HG03097 (cell line): ENCODE results near the gene NTF3.

Experiments used
- ATAC-seq: cut with Tn5 transposase; IDR thresholded peaks from one replicate; pipeline ENCODE4 v1.9.1; 2021; ENCODE audit not compliant: unreplicated experiment, low FRiP score

NTF3 gene

DNA sequence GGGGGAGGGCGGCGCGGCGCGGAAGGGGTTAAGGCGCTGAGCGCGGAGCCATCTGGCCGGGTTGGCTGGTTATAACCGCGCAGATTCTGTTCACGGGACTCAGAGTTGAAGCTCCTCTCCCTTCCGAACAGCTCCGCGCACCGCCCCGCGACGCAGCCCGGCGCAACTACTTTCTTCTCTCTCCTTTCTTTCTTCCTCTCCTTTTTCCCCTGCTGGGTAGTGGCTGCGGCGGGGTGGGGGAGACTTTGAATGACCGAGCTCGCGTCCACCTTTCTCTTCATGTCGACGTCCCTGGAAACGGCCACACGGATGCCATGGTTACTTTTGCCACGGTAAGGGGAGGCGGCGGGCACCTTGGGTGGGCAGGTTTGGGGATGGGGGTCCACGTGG, at the start of gene NTF3:
Gene NTF3, plus strand, starts transcription at position 98 of the 390 bp plus-strand sequence. Its CDS starts 217 bp downstream, at position 315.
- no peak for ATAC-seq

DNA sequence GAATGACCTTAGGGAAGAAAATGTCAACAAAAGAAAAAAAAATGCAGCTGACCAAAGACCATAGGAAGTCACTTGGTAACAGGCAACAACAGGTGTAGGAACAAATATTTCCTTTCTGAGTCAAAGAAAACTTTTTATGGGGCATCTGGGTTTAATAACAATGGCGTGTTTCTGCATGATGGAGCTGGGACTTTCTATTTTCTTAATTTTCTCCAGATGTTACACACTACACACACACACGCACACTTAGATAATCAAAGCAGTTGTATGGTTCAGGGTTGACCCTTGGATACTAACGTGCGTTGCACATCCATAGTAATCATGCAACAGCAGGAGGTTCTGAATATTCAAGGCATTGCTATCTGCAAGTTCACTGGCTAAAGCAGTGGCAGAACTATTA, 47.9 kb upstream of the NTF3 start:
- ATAC-seq = no peak

DNA sequence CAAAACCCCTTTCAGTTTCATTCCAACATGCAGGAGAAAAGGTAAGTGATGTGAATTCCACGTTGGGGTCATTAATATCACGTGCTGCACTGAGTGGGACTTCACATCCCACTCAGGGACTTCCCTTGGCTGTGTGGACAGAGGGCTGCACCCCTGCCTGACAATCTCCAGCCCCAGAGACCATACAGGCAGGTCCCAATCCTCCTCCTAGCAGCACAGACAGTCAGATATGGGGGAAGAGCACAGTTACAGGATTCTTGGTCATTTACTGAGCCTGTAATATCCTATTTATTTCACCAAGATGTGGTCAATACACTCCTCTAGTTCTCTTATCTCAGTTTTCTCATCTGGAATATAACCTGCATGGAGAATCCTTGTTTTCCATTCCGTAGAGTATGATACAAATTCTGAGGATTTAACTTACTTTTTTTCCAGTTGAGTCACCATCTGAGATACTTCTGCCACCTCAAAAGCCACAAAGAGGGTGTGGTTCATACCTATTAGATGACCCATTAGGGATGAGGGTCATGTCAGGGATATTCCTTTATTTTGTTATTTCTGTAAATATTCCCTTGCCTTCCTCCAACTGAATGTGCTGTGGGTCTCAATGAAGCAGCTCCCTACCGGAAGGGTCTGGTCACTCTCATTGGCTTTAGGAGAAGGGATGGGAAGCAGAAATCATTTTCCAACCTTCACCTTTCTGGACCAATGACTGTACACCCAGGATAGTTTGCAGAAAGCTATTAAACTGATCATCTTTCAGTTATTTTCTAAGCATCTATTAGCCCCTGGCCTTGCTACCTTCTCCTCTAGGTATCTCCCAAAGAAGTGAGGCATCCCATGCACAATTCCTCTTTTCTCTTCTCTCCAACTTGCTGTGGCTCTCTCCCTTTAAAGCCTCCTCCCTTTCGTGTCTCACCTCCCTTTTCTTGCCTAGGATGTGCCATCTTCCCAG, 43.0 kb upstream of the NTF3 start:
- no peak for ATAC-seq

GRCh38 chr12:5390174-5390799, 41.6 kb upstream of the NTF3 start:
- ATAC-seq = no peak

DNA sequence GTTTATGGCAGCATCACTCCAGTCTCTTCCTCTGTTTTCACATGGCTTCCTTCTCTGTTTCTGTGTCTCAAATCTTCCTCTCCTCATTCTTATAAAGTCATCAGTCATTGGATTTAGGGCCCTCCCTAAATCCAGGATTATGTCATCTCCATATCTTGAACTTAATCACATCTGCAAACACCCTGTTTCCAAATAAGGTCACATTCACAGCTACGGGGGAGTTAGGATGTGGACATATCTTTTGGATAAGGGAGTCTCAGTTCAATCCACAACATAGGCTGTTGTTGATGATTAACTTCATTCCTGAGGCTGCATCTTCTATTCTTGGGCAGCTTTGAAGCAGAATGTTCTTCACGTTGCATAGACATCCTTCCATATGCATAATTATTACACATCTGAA, 40.3 kb upstream of the NTF3 start:
- ATAC-seq = no peak

DNA sequence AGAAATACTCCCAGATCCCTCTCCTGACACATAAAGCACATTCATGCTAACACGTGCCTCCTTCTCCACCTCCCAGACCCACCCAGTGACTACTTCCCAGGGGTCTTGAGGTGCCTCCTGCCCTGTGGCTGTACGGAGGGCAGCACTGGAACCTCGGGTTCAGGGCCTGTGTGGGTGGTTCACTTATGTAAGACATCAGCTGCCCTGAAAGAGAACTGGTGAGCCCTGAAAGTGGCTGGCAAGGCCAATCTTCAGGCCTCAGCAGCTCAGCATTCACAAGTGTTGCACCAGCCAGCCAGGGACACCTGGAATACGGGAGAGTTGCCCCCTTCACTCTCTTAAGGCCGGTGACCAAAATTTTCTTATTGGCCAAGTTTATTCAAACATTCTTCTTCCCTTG, 38.9 kb upstream of the NTF3 start:
- no peak for ATAC-seq

DNA sequence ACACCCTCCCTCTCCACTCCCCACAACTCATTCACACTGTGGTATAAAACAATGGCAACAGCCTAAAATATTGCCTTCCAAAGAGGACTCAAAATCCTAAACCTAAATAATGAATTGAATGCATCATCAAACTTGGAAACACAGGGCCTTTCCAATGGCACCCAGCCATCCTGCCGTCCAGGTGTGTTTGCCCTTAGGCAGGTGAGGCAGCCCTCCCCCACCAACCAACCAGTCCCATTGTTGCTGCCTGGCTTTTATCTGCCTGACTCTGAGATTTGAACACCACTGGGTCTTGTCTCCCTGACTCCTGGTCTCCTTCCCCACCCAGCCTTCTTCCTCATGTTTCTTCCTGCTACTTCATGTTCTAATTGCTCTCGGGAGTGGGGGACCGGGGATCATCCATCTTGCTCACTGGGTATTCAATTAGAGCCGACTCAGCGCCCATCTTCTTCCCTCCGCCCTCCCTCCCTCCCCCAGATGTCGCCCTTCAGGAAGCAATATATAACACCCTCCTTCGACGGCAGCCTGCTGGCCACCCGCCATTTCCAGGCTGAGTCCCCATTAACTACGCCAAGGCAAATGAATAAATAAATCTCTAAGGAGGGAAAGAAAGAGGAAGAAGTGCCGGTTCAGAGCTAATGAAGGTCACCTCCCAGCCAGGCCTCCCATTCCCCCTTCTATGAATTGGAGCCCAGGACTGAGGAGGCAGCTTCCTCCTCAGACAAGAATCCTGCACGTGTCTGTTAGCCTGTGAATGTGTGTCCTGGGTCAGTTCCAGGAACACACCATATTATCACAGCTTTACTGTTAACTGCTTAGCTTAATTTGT, 36.3 kb upstream of the NTF3 start:
- no peak for ATAC-seq

GRCh38 chr12:5396541-5396940, 35.4 kb upstream of the NTF3 start:
- no peak for ATAC-seq

DNA sequence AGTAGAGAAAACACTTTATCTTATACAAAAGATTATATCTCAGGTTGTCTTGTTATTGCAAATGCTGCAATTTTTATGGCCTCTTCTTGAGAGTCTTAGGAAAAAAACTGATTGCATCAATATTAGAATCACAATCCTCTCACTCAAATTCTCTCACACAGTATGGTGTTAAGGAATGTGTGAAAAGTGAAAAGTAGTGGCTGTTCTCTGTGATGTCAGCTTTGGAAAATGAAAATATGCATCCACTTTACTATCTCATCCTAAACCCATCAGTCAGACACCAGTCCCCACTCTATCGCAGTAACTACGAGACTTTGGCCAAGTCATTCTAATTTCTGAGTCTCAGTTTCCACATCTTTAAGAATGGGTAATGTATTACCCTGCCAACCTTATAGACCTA, 32.6 kb upstream of the NTF3 start:
- ATAC-seq = no peak

GRCh38 chr12:5402009-5402935, 29.6 kb upstream of the NTF3 start:
- no peak for ATAC-seq

DNA sequence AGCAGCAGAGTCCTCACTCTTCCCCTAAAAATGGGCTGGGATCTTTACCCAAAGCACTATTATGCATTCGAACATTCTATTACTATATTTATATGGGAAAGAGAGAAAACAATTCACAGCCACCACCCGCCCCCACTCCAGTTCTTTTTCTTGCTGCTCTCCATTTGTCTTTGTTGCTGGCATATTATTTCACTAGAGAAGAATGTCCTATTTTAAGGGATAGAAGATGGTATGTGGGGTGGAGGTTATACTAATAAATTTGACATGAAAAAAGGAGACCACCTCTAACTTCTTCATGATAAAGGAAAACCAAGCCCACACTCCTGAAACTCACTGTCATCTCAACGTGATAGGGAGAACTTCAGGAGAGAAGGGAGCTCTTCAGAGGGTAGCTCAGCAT, 28.5 kb upstream of the NTF3 start:
- no peak for ATAC-seq

DNA sequence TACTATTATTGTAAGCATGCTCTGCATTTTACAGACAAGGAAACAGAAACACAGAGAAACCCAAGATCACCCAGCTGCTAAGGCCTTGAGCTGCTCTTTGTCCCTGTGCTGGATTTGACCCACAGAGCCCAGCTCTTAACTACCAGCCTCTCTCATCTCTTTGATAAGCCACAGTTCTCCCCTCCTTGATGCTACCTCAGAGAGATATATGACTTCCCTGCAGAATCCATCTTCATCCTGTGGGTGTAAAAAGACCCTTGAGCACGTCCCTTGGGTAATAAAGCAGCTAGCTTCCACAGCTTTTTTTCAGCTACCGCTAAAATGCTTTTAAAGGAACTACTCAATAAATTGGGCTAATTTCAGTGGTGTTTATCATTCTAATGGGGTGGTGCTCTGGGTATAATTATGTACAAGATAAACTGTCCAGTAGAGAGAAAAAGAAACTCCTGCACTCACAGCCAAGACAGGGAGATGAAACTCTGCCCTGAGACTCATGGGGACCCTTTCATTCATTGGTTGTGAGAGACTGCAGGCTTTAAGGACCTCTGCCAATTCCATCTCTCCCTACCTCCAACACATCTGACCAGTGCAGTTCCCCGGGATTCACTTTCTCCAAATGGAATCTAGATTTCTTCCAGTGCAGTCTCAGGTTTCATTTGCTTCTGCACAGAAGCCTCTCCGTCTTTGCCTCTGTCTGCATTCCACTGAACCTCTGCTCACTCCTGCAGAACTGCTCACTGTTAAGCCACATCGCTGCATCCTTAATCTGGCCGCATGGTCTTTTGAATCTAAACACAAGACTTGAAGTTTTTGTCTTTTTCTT, 24.7 kb upstream of the NTF3 start:
- ATAC-seq = no peak

- ATAC-seq = no peak
These were observed 22.3 kb upstream of the NTF3 start for GRCh38 chr12:5409619-5410018.

DNA sequence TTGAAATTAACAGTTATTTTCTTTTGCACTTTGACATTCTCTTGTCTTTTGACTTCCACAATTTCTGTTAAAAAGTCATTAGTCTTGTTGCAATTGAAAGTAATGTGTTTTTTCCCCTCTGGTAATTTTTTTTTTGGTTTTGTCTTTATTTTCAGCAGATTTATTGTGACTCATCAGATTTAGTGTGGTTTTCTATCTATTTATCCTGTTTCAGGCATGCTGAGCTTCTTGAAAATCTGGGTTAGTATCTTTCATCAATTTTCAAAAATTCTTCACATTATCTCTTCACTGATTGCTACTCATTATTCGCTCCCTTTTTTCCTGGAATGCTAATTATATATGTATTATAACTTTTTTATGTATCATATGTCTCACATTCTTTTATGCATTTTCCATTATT, 15.3 kb upstream of the NTF3 start:
- no peak for ATAC-seq

- ATAC-seq = no peak
These were observed 14.4 kb upstream of the NTF3 start for GRCh38 chr12:5417500-5417899.

DNA sequence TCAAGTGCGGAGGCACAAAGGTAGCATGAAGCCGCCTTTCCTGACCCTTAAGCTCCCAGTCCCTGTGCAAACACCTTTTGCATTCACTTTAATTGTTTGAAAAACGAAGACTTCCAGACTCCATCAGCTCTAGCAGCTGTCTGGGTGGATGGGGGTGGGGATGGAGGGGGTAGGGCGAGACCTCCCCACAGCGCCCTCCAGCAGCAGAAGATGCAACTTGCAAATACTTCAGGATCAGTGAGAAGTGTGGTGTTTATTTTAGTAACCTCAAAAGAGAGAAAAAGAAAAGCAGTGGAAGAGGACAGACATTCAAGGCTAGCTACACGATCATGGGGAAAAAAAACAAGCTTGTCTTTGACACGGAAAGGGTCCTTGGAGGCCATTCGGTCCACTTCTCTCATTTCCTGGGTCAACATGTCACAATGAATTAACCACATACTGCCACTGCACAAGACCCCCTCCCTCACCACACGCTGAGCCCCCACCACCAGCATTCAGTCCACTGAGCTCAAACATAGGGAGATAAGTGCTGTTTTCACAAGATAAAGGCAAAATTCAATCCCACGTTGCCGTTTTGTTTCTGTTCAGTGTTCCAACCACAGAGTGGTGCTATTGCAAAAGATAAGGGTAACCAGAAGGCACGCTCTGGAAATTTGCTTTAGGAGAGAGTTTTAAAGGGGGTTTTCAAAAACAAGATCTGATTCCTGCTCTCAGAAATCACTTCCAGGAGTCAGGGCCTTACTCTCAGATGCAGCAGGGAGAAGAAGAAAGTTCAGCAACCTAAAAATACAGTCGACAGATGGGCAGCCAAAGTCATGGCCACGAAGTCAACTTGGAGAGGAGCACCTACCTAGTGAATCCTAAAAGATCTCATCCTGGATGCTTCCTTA, 3.3 kb upstream of the NTF3 start:
- no peak for ATAC-seq

- no peak for ATAC-seq
These were observed 2.0 kb upstream of the NTF3 start for GRCh38 chr12:5429741-5430557.
